ENCODE measurements around the gene AK8. TPM values are rescaled to one million over a fixed set of nuclear protein-coding genes. Genes with fewer than 3 reads are reported as not detected.

The AK8 gene
- total RNA-seq, 1 experiment from 2014 or later = 2.5 TPM

DNA sequence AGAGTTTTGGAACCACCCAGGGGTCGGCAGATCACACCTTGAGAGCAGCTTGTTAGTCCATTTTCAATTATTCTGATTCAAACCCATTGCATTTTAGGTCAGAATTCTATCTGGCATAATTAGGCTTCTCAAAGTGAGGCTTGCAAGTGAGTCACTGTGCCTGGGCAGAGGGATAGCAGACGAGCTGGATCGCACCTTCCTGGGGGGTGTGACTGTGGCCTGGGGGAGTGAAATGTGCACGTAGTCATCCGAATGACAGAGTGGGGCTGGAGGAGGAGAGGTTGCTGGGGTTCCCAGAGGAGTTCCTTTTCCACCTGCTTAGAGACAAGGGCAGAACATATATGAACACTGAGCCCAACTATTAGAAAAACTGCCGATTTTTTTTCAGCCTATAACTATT lies 32.3 kb upstream of the AK8 start:
- DNase-seq (ENCODE audit: low read depth, low spot score) (no peak), ATAC-seq (no peak)
- Histone ChIP-seq H3K4me1 (ENCODE audit: control insufficient read depth in 1 of 2, insufficient read depth in 2 of 2, low read length in 2 of 2) (no peaks in the 10 kb centered on the region), H2AFZ (ENCODE audit: low read depth, low read length, poor library complexity, severe bottlenecking) (no peak overlapping the region), H3K79me2 (ENCODE audit: insufficient read depth, low read length) (no peaks in the 10 kb centered on the region), H3K4me3 (replicated peaks in 1 of 2; ENCODE audit: low read depth in 1 of 2, low read length in 2 of 2) (no peak overlapping the region), H3K27ac (ENCODE audit: low read depth, low read length) (no peak overlapping the region), H3K4me2 (ENCODE audit: low read length) (no peak overlapping the region), H3K27me3 (ENCODE audit: insufficient read depth, low read length) (no peaks in the 10 kb centered on the region), H3K36me3 (ENCODE audit: control insufficient read depth in 1 of 2, insufficient read depth in 2 of 2, low read length in 2 of 2) (peaks cover 12 to 14% of the 10 kb centered on the region in 2 experiments; a peak in 2 of 4 replicates), H3K9me3 (ENCODE audit: control insufficient read depth in 1 of 2, insufficient read depth in 1 of 2, low read depth in 1 of 2, low read length in 2 of 2) (no peaks in the 10 kb centered on the region), H3K9me2 (ENCODE audit: insufficient read depth) (no peaks in the 10 kb centered on the region), H4K20me1 (ENCODE audit: insufficient read depth) (no peaks in the 10 kb centered on the region), H3K9ac (ENCODE audit: low read length) (no peak overlapping the region)
- TF ChIP-seq CBX3 (IDR thresholded peaks at IDR 0.05; ENCODE audit: low read depth) = no peak
- TF ChIP-seq, protein P1, sequence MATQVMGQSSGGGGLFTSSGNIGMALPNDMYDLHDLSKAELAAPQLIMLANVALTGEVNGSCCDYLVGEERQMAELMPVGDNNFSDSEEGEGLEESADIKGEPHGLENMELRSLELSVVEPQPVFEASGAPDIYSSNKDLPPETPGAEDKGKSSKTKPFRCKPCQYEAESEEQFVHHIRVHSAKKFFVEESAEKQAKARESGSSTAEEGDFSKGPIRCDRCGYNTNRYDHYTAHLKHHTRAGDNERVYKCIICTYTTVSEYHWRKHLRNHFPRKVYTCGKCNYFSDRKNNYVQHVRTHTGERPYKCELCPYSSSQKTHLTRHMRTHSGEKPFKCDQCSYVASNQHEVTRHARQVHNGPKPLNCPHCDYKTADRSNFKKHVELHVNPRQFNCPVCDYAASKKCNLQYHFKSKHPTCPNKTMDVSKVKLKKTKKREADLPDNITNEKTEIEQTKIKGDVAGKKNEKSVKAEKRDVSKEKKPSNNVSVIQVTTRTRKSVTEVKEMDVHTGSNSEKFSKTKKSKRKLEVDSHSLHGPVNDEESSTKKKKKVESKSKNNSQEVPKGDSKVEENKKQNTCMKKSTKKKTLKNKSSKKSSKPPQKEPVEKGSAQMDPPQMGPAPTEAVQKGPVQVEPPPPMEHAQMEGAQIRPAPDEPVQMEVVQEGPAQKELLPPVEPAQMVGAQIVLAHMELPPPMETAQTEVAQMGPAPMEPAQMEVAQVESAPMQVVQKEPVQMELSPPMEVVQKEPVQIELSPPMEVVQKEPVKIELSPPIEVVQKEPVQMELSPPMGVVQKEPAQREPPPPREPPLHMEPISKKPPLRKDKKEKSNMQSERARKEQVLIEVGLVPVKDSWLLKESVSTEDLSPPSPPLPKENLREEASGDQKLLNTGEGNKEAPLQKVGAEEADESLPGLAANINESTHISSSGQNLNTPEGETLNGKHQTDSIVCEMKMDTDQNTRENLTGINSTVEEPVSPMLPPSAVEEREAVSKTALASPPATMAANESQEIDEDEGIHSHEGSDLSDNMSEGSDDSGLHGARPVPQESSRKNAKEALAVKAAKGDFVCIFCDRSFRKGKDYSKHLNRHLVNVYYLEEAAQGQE (IDR thresholded peaks at IDR 0.05; ENCODE audit: low read depth) = no peak
- TF ChIP-seq POLR2AphosphoS5 (IDR thresholded peaks at IDR 0.05; ENCODE audit: low read depth, low read length) = no peak
- no peak for TF ChIP-seq EZH2phosphoT487 (IDR thresholded peaks at IDR 0.05; ENCODE audit: borderline replicate concordance)
- TF ChIP-seq SIN3A (IDR thresholded peaks at IDR 0.05; ENCODE audit: low read depth) = no peak
- TF ChIP-seq, protein P2, sequence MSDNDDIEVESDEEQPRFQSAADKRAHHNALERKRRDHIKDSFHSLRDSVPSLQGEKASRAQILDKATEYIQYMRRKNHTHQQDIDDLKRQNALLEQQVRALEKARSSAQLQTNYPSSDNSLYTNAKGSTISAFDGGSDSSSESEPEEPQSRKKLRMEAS (IDR thresholded peaks at IDR 0.05) = no peak
- ChIA-PET RAD21 (ENCODE audit: low non-redundant PET in 1 of 2, low total read pairs in 2 of 2, uncharacterized antibody in 2 of 2, unreplicated experiment in 2 of 2) (no interaction called here), CTCF (interaction anchor here (0.9 kb wide), 2 partner anchors 8 to 11 kb away, joined by 3 read pairs; no protein-coding TSS in a partner anchor), POLR2A (no interaction called here)
- intact Hi-C loops (cut with micrococcal nuclease) = no loop called here
- BruUV-seq (replicated peaks) = no TSS peak

DNA sequence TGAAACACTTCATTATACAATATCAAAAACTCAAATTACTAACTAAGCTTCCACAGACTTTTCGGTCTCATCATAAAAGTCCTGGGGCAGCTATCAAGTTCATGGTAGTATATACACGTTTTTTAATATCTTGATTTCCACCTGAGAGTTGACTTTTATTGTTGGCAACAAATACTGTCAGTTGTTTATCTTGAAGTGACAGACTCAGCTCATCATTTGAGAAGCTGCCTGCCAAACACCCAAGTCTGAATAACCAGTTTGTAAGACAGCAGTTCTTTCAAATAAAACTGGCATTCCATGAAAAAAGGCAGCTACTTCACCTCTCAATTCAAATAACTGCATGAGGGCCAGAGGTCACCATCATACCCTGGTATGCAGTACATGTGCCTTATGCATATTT lies 31.2 kb upstream of the AK8 start:
- ChIA-PET CTCF (no interaction called here), POLR2A (no interaction called here), RAD21 (ENCODE audit: low non-redundant PET in 1 of 2, low total read pairs in 2 of 2, uncharacterized antibody in 2 of 2, unreplicated experiment in 2 of 2) (no interaction called here)
- no peaks in the 10 kb centered on the region for H3K79me2 ChIP-seq (ENCODE audit: insufficient read depth, low read length)
- no peaks in the 10 kb centered on the region for H3K9me3 ChIP-seq (ENCODE audit: control insufficient read depth in 1 of 2, insufficient read depth in 1 of 2, low read depth in 1 of 2, low read length in 2 of 2)
- no peak for DNase-seq (ENCODE audit: low read depth, low spot score)
- no peak overlapping the region for H3K4me3 ChIP-seq (replicated peaks in 1 of 2; ENCODE audit: low read depth in 1 of 2, low read length in 2 of 2)
- H3K4me1 ChIP-seq (ENCODE audit: control insufficient read depth in 1 of 2, insufficient read depth in 2 of 2, low read length in 2 of 2) = no peaks in the 10 kb centered on the region
- H3K4me2 ChIP-seq (ENCODE audit: low read length) = no peak overlapping the region
- H3K27ac ChIP-seq (ENCODE audit: low read depth, low read length) = no peak overlapping the region
- intact Hi-C loops (cut with micrococcal nuclease) = no loop called here
- no peak overlapping the region for H2AFZ ChIP-seq (ENCODE audit: low read depth, low read length, poor library complexity, severe bottlenecking)
- BruUV-seq (replicated peaks) = no TSS peak
- H4K20me1 ChIP-seq (ENCODE audit: insufficient read depth) = no peaks in the 10 kb centered on the region
- no peak for ATAC-seq
- H3K9ac ChIP-seq (ENCODE audit: low read length) = no peak overlapping the region
- no peaks in the 10 kb centered on the region for H3K9me2 ChIP-seq (ENCODE audit: insufficient read depth)
- peaks cover 12 to 14% of the 10 kb centered on the region in 2 experiments; a peak in 2 of 4 replicates for H3K36me3 ChIP-seq (ENCODE audit: control insufficient read depth in 1 of 2, insufficient read depth in 2 of 2, low read length in 2 of 2)
- no peaks in the 10 kb centered on the region for H3K27me3 ChIP-seq (ENCODE audit: insufficient read depth, low read length)
- TF ChIP-seq, protein P3, sequence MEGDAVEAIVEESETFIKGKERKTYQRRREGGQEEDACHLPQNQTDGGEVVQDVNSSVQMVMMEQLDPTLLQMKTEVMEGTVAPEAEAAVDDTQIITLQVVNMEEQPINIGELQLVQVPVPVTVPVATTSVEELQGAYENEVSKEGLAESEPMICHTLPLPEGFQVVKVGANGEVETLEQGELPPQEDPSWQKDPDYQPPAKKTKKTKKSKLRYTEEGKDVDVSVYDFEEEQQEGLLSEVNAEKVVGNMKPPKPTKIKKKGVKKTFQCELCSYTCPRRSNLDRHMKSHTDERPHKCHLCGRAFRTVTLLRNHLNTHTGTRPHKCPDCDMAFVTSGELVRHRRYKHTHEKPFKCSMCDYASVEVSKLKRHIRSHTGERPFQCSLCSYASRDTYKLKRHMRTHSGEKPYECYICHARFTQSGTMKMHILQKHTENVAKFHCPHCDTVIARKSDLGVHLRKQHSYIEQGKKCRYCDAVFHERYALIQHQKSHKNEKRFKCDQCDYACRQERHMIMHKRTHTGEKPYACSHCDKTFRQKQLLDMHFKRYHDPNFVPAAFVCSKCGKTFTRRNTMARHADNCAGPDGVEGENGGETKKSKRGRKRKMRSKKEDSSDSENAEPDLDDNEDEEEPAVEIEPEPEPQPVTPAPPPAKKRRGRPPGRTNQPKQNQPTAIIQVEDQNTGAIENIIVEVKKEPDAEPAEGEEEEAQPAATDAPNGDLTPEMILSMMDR (IDR thresholded peaks at IDR 0.05 in 2 of 3, conservative IDR thresholded peaks at IDR 0.05 in 1 of 3; ENCODE audit: borderline replicate concordance in 1 of 3, insufficient read depth in 1 of 3, low read depth in 2 of 3, low read length in 2 of 3) = no peak
- TF ChIP-seq SP1 (IDR thresholded peaks at IDR 0.05; ENCODE audit: low read depth) (no peak), EZH2phosphoT487 (IDR thresholded peaks at IDR 0.05; ENCODE audit: borderline replicate concordance) (no peak), POLR2A (IDR thresholded peaks at IDR 0.05; ENCODE audit: borderline replicate concordance, extremely low read depth, insufficient read depth, insufficient read length) (no peak), SIN3A (IDR thresholded peaks at IDR 0.05; ENCODE audit: low read depth) (no peak), RAD21 (IDR thresholded peaks at IDR 0.05; ENCODE audit: low read depth) (no peak), ZFX (IDR thresholded peaks at IDR 0.05) (no peak)
- TF ChIP-seq, protein P2 (IDR thresholded peaks at IDR 0.05) = no peak
- TF ChIP-seq, protein P4, sequence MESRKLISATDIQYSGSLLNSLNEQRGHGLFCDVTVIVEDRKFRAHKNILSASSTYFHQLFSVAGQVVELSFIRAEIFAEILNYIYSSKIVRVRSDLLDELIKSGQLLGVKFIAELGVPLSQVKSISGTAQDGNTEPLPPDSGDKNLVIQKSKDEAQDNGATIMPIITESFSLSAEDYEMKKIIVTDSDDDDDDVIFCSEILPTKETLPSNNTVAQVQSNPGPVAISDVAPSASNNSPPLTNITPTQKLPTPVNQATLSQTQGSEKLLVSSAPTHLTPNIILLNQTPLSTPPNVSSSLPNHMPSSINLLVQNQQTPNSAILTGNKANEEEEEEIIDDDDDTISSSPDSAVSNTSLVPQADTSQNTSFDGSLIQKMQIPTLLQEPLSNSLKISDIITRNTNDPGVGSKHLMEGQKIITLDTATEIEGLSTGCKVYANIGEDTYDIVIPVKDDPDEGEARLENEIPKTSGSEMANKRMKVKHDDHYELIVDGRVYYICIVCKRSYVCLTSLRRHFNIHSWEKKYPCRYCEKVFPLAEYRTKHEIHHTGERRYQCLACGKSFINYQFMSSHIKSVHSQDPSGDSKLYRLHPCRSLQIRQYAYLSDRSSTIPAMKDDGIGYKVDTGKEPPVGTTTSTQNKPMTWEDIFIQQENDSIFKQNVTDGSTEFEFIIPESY (IDR thresholded peaks at IDR 0.05; ENCODE audit: extremely low read depth, insufficient replicate concordance, low read length) = no peak
